Spleen (tissue), 11 donors: ENCODE data around the gene CD8B. TPM values are rescaled to one million over a fixed set of nuclear protein-coding genes. Genes with fewer than 3 reads are reported as not detected.
A peak's percentile ranks its signal among the peaks of the same experiment; 100 is the strongest.

Experiments
- DNase-seq: peaks from one replicate; pipeline ENCODE4 v3.0.0-alpha.2; 2020
- H3K27ac ChIP-seq, 8 donors: fragments of 200-600 bp; sonication (generic) in 7 of 8; 1 replicate in 4 of 8; 2 replicates in 4 of 8; pipeline versions ENCODE4 v1.5.0 to v1.8.0; 2016 to 2021; ENCODE audit warnings: inconsistent platforms in 4 of 8, mild to moderate bottlenecking in 4 of 8, moderate library complexity in 1 of 8
- H3K27me3 ChIP-seq, 7 donors: fragments of 200-600 bp; sonication (generic) in 6 of 7; replicated peaks in 1 of 7; 1 replicate in 4 of 7; 2 replicates in 3 of 7; pipeline versions ENCODE4 v1.5.0 to v1.8.0; 2016 to 2021; ENCODE audit warnings: inconsistent platforms in 3 of 7, mild to moderate bottlenecking in 1 of 7
- H3K36me3 ChIP-seq, 6 donors: fragments of 200-600 bp; sonication (generic) in 5 of 6; 1 replicate in 4 of 6; 2 replicates in 2 of 6; pipeline versions ENCODE4 v1.5.0 to v1.8.0; 2016 to 2021; ENCODE audit warnings: inconsistent platforms in 2 of 6
- H3K4me1 ChIP-seq, 6 donors: fragments of 200-600 bp; sonication (generic) in 5 of 6; 1 replicate in 3 of 6; 2 replicates in 3 of 6; pipeline versions ENCODE4 v1.5.0 to v1.8.0; 2016 to 2021; ENCODE audit warnings: inconsistent platforms in 3 of 6
- H3K4me3 ChIP-seq, 8 donors: fragments of 200-600 bp; sonication (generic) in 7 of 8; 1 replicate in 4 of 8; 2 replicates in 4 of 8; pipeline versions ENCODE4 v1.5.0 to v1.8.0; 2016 to 2021; ENCODE audit warnings: inconsistent platforms in 4 of 8, mild to moderate bottlenecking in 4 of 8, moderate library complexity in 2 of 8
- H3K9me3 ChIP-seq, 8 donors: fragments of 200-600 bp; sonication (generic) in 7 of 8; 1 replicate in 4 of 8; 2 replicates in 4 of 8; pipeline versions ENCODE4 v1.5.0 to v1.8.0; 2016 to 2021; ENCODE audit warnings: inconsistent platforms in 4 of 8
- POLR2A ChIP-seq, 3 donors: fragments of 450-650 bp; IDR thresholded peaks; one replicate each; pipeline ENCODE4 v1.5.1; 2017; ENCODE audit warnings: antibody characterized with exemption in 3 of 3, mild to moderate bottlenecking in 1 of 3
- POLR2AphosphoS5 ChIP-seq, 3 donors: sonication (generic); formaldehyde crosslinking; IDR thresholded peaks; one replicate each; pipeline ENCODE4 v1.5.1; 2017; ENCODE audit warnings: antibody characterized with exemption in 3 of 3
- WGBS, 5 donors: extraction: QIAGEN DNeasy Blood & Tissue Kit in 3 of 5; methylation state at CpG; one replicate each; pipeline versions ENCODE4 v1.1.5 to v1.1.7; 2013 to 2018; 5-methylcytosine and 5-hydroxymethylcytosine counted together
- intact Hi-C: fragments of 100-400 bp; cut with DNase I; formaldehyde crosslinking; loops from one replicate; pipeline ENCODE4 v1.15.0; 2023; ENCODE audit warnings: low total_unique reads
- polyA plus RNA-seq, 3 donors: library from polyadenylated mRNA; stranded (reverse); fragments of 200-250 nt; gene quantifications; one replicate each; pipeline ENCODE4 v1.2.1, GENCODE V29; 2013
- total RNA-seq, 7 donors: library from RNA; depleted of rRNA in 3 of 7; stranded (reverse); fragments of >200 nt in 3 of 7; fragmentation: NEBNext Ultra II Directional in 4 of 7; extraction: Animal tissue kit (Norgen Biotek cat#: 25700) in 4 of 7; gene quantifications; one replicate each; pipeline versions ENCODE4 v1.1.0 to v1.2.1, GENCODE V29; 2016 to 2021
- TF ChIP-seq, protein P1 (sequence below), 11 experiments: fragments of 200-600 bp in 7 of 11; fragments of 450-650 bp in 4 of 11; sonication (generic) in 4 of 11; IDR thresholded peaks in 8 of 11; conservative IDR thresholded peaks in 3 of 11; 1 replicate in 7 of 11; 2 replicates in 4 of 11; pipeline versions ENCODE4 v1.4.0 to v1.8.0; 2016 to 2021; ENCODE audit warnings: antibody characterized with exemption in 11 of 11, inconsistent platforms in 4 of 11, mild to moderate bottlenecking in 1 of 11
- donor health status: healthy with polysubstance abuse.
- donor health status: DM: no; HTN: no; CAD: no; lungs with moderate emphysema.
- donor health status: DM: no; HTN: no; CAD: no.
- donor health status: Bipolar disorder and iron deficiency.
- donor health status: healthy.
- donor health status: DM: no; HTN: no; CAD: no.
- donor health status: DM: yes; HTN: yes; CAD: no.

CD8B gene
- total and polyA plus RNA-seq, 10 donors, result 5.0 to 24.3 (median 17.0) TPM

DNA sequence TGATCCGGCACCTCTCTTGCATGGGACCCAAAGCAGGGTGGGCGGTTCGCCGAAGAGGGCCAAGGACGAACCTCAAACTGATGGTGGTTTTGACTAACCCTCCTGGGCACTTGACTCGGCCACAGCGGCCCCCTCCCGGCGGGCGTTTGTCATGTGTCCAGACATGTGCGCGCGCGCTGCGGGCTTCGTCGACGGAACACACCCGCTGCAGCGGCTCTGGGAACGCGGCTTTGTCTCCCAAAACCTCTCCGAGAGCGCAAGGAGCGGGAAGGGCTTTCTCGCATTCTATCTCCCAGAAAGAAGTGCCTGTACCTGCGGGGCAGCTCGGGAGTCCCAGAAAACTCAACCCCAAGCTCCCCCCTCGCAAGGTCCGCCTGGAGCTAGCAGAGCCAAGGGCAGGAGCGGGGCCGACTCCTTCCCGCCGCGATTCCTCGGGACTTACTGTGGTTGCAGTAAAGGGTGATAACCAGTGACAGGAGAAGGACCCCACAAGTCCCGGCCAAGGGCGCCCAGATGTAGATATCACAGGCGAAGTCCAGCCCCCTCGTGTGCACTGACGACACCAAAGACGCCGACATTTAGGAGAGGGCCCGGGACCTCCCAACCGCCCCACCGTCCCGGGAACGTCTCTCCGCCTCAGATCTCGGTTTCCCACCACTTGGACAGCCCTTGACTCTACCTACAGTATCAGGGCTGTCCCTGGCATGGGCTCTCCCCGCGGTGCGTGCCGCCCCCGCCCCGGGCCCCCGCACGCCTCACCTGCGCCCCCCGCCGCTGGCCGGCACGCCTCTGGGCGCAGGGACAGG, 72.6 kb downstream of the CD8B start:
- Histone ChIP-seq H3K4me1 (peaks cover 17 to 96% (median 59%) of the 10 kb centered on the region in 6 donors), H3K4me3 (peak overlapping the region; percentile 43 to 77 (median 48)), H3K36me3 (peaks cover 0 to 7% (median 0%) of the 10 kb centered on the region in 6 donors), H3K9me3 (no peaks in the 10 kb centered on the region), H3K27me3 (peaks cover 0 to 61% (median 44%) of the 10 kb centered on the region in 7 donors), H3K27ac (peak overlapping the region; percentile 75 to 94 (median 86))
- DNase-seq, result peak; percentile 83
- 8 to 25% (median 10%) methylated on average over 30 to 64 of the region's 64 CpGs for WGBS, 5 donors
- intact Hi-C loops, result no loop called here
- TF ChIP-seq POLR2A (IDR thresholded peaks at IDR 0.05), result no peak
- peak in 2 of 3 donors; percentile 53 to 63 for TF ChIP-seq POLR2AphosphoS5 (IDR thresholded peaks at IDR 0.05)

DNA sequence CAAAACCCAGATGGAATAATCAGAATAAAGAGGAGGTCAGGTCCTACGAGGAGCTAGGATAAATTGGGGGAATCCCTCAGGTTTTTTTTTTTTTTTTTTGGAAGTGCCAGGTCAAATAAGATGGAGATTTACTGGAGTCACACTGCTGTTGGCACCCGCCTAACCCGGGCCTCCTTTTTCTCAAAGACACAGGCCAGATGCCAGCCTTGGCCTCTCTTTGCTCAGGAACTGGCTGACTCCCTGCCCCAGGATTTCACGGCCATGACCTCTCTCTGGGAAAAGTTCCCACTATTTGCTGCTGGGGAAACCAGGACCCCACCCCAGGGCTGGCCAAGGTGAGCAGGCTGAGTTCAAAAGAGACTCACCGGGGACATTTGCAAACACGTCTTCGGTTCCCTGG, 73.5 kb downstream of the CD8B start:
- H3K36me3 ChIP-seq, result peaks cover 0 to 7% (median 0%) of the 10 kb centered on the region in 6 donors
- peak overlapping the region; percentile 43 to 77 (median 48) for H3K4me3 ChIP-seq
- peaks cover 0 to 52% (median 38%) of the 10 kb centered on the region in 7 donors for H3K27me3 ChIP-seq
- H3K9me3 ChIP-seq, result no peaks in the 10 kb centered on the region
- TF ChIP-seq POLR2AphosphoS5 (IDR thresholded peaks at IDR 0.05) (peak in 2 of 3 donors; percentile 44), POLR2A (IDR thresholded peaks at IDR 0.05) (no peak)
- 49 to 71% (median 58%) methylated on average over 7 of the region's 7 CpGs for WGBS, 5 donors
- peak overlapping the region; percentile 75 to 94 (median 86) for H3K27ac ChIP-seq
- peak; percentile 75 for DNase-seq
- intact Hi-C loops, result no loop called here
- peaks cover 20 to 96% (median 65%) of the 10 kb centered on the region in 6 donors for H3K4me1 ChIP-seq

GRCh38 chr2:86787736-86788135, 74.0 kb downstream of the CD8B start:
- Histone ChIP-seq H3K27me3 (peaks cover 0 to 49% (median 38%) of the 10 kb centered on the region in 7 donors), H3K4me3 (peak overlapping the region in 3 of 8 donors; percentile 43 to 77 (median 50)), H3K27ac (peak overlapping the region; percentile 75 to 94 (median 86)), H3K4me1 (peaks cover 20 to 96% (median 64%) of the 10 kb centered on the region in 6 donors), H3K36me3 (peaks cover 0 to 7% (median 0%) of the 10 kb centered on the region in 6 donors), H3K9me3 (no peaks in the 10 kb centered on the region)
- WGBS, 5 donors, result 0 to 14% (median 8%) methylated on average over 2 of the region's 2 CpGs
- no peak for DNase-seq
- no peak for TF ChIP-seq POLR2A (IDR thresholded peaks at IDR 0.05)
- TF ChIP-seq POLR2AphosphoS5 (IDR thresholded peaks at IDR 0.05), result peak in 1 of 3 donors; percentile 40
- TF ChIP-seq, protein P1, sequence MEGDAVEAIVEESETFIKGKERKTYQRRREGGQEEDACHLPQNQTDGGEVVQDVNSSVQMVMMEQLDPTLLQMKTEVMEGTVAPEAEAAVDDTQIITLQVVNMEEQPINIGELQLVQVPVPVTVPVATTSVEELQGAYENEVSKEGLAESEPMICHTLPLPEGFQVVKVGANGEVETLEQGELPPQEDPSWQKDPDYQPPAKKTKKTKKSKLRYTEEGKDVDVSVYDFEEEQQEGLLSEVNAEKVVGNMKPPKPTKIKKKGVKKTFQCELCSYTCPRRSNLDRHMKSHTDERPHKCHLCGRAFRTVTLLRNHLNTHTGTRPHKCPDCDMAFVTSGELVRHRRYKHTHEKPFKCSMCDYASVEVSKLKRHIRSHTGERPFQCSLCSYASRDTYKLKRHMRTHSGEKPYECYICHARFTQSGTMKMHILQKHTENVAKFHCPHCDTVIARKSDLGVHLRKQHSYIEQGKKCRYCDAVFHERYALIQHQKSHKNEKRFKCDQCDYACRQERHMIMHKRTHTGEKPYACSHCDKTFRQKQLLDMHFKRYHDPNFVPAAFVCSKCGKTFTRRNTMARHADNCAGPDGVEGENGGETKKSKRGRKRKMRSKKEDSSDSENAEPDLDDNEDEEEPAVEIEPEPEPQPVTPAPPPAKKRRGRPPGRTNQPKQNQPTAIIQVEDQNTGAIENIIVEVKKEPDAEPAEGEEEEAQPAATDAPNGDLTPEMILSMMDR (IDR thresholded peaks at IDR 0.05 in 8 of 11, conservative IDR thresholded peaks at IDR 0.05 in 3 of 11), result no peak
- intact Hi-C loops, result no loop called here

- Histone ChIP-seq H3K27me3 (peaks cover 0 to 33% (median 24%) of the 10 kb centered on the region in 7 donors), H3K9me3 (no peaks in the 10 kb centered on the region), H3K4me3 (no peak overlapping the region), H3K27ac (peak overlapping the region in 7 of 8 donors; percentile 41 to 86 (median 69)), H3K4me1 (peaks cover 20 to 96% (median 56%) of the 10 kb centered on the region in 6 donors), H3K36me3 (peaks cover 0 to 7% (median 0%) of the 10 kb centered on the region in 6 donors)
- no peak for DNase-seq
- WGBS, 5 donors, result 52 to 62% (median 55%) methylated on average over 10 of the region's 10 CpGs
- intact Hi-C loops, result no loop called here
- TF ChIP-seq, protein P1 (IDR thresholded peaks at IDR 0.05 in 8 of 11, conservative IDR thresholded peaks at IDR 0.05 in 3 of 11), result no peak
- TF ChIP-seq POLR2AphosphoS5 (IDR thresholded peaks at IDR 0.05), result peak in 1 of 3 donors; percentile 77
Observed at GRCh38 chr2:86786001-86786536, 75.6 kb downstream of the CD8B start.
